Measurements from ENCODE around the gene PLK1.

- no peak for TF ChIP-seq CTCF (IDR thresholded peaks at IDR 0.05)
- no peak for TF ChIP-seq EP300 (IDR thresholded peaks at IDR 0.05)
- TF ChIP-seq POLR2A (IDR thresholded peaks at IDR 0.05) = no peak
Measured at GRCh38 chr16:23724096-23724784, 45.6 kb downstream of the PLK1 start.
